OCI-LY7 (cell line): Measurements from ENCODE around the gene PSD4.

Experiments used
- EZH2phosphoT487 ChIP-seq: fragments of 200-600 bp; sonication (generic); IDR thresholded peaks from 2 replicates; pipeline ENCODE4 v1.6.1; 2018; ENCODE audit warnings: low read depth, borderline replicate concordance, mild to moderate bottlenecking, mixed run types, antibody characterized with exemption, low read length, moderate library complexity, mixed read lengths
- TF ChIP-seq, protein P1 (sequence below): fragments of 200-600 bp; sonication (generic); conservative IDR thresholded peaks from 2 replicates; pipeline ENCODE4 v1.5.1; 2014; ENCODE audit warnings: mild to moderate bottlenecking, antibody characterized with exemption, low read length, moderate library complexity, mixed read lengths

DNA sequence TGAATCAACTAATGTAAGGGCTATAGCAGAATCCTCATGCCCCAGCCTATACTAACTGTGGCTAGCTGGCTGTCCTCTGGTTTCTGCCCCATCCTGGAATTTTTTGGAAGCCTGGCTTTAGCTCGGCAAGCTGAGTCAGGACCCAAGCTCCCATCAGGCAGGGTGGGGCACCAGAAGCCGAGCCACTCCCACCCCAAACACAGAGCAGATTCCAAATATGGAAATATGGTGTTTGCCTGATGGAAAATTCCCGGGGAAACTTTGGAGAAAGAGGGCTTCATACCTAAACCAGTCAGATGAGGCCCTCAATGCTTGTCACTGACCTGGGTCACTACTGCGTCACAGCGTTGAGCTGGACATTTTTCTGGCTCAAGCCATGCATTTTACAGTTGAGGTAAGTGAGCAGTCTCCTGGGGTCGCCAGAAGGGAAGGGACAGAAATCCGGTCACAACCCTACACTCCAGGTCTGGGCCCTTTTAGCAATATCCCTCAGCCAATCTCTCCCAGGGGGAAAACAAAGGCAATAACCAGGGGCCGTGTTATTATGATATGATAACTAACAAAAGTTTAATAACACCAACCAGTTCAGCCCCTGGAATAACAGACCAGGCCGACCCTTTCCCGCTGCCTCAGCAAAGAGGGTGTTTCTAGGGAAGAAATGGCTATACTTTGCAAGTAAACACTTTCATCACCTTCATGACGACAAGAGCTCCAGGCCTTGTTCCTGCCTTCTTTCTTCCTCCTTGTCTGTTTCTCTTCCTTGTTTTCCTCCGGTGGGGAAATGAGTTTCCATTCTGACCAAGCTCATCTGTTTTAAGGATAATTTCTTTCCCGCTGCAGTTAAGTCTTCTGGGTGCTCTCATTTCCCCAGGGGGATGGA, 37.7 kb downstream of the PSD4 start:
- TF ChIP-seq, protein P1, sequence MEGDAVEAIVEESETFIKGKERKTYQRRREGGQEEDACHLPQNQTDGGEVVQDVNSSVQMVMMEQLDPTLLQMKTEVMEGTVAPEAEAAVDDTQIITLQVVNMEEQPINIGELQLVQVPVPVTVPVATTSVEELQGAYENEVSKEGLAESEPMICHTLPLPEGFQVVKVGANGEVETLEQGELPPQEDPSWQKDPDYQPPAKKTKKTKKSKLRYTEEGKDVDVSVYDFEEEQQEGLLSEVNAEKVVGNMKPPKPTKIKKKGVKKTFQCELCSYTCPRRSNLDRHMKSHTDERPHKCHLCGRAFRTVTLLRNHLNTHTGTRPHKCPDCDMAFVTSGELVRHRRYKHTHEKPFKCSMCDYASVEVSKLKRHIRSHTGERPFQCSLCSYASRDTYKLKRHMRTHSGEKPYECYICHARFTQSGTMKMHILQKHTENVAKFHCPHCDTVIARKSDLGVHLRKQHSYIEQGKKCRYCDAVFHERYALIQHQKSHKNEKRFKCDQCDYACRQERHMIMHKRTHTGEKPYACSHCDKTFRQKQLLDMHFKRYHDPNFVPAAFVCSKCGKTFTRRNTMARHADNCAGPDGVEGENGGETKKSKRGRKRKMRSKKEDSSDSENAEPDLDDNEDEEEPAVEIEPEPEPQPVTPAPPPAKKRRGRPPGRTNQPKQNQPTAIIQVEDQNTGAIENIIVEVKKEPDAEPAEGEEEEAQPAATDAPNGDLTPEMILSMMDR: no peak
- TF ChIP-seq EZH2phosphoT487: no peak
